Vagina (tissue), 2 donors: ENCODE results near the gene OR14C36.

ENCODE experiments used
- CTCF ChIP-seq, 3 experiments: fragments of 450-650 bp in 2 of 3; fragments of 200-600 bp in 1 of 3; sonication (generic) in 1 of 3; IDR thresholded peaks; one replicate each; pipeline ENCODE4 v1.5.1; 2017 to 2019; ENCODE audit warnings: antibody characterized with exemption in 3 of 3, mild to moderate bottlenecking in 2 of 3, moderate library complexity in 2 of 3
- POLR2AphosphoS5 ChIP-seq, 2 donors: sonication (generic); formaldehyde crosslinking; IDR thresholded peaks; one replicate each; pipeline ENCODE4 v1.9.0; 2017; ENCODE audit warnings: antibody characterized with exemption in 2 of 2, mild to moderate bottlenecking in 2 of 2, low read depth in 1 of 2; ENCODE audit not compliant: insufficient read depth in 1 of 2

DNA sequence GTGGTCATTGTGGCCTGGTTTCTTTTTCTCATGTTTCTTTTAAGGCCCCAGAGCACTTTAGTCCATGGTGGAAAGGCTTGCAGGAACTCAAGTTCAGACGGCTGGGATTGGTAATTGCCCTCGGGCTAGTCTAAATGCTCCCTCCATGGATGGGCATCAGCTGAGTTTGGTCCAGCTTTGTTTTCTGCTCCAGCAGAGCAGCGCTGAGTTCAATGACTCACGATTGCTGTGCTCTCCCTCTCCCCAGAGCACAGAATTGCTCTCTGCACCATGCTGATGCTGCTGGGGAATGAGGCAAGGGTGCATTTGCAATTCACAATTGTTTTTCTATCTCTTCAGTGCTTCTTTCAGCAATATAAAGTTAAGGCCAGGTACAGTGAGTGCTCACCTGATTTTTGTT is 25.2 kb downstream of the OR14C36 start:
- TF ChIP-seq CTCF (IDR thresholded peaks at IDR 0.05): no peak
- no peak for TF ChIP-seq POLR2AphosphoS5 (IDR thresholded peaks at IDR 0.05; ENCODE audit: insufficient read depth in 1 of 2, low read depth in 1 of 2)
